Measurements from ENCODE around the gene DOCK10. TPM values are rescaled to one million over a fixed set of nuclear protein-coding genes. Genes with fewer than 3 reads are reported as not detected.

Gene DOCK10
- total RNA-seq (19.4 and 23.0 TPM in 2 replicates), polyA plus RNA-seq (5.8 and 6.1 TPM in 2 replicates), polyA minus RNA-seq (17.8 and 30.8 TPM in 2 replicates), Bru-seq, nascent RNA (percentile 70 among the genes with signal in this experiment), BruChase-seq, experiment 1, labeled RNA remaining after a 6-hour chase (percentile 60 among the genes with signal in this experiment), BruChase-seq, experiment 2, labeled RNA remaining after a 2-hour chase (percentile 60 among the genes with signal in this experiment)
- 12.7 and 14.3 TPM in 2 replicates for polyA plus RNA-seq (2011; cell fraction: cytosol; rRNA removed)
- 25.6 and 36.2 TPM in 2 replicates for polyA plus RNA-seq (2011; cell fraction: nucleus; rRNA removed)
- polyA plus RNA-seq (2012) = 13.3 and 26.3 TPM in 2 replicates
- not detected for polyA minus RNA-seq (2011; cell fraction: cytosol; rRNA and poly(A)+ RNA removed)
- polyA minus RNA-seq (2011; cell fraction: nucleus; rRNA and poly(A)+ RNA removed) = 41.4 and 78.5 TPM in 2 replicates
- long read RNA-seq, full-length matches to known transcripts = 6 of 11 reads
- long read RNA-seq, partial matches to known transcripts = 2 of 11 reads
- long read RNA-seq, other reads (novel, unspliced or antisense) = 3 of 11 reads

DNA sequence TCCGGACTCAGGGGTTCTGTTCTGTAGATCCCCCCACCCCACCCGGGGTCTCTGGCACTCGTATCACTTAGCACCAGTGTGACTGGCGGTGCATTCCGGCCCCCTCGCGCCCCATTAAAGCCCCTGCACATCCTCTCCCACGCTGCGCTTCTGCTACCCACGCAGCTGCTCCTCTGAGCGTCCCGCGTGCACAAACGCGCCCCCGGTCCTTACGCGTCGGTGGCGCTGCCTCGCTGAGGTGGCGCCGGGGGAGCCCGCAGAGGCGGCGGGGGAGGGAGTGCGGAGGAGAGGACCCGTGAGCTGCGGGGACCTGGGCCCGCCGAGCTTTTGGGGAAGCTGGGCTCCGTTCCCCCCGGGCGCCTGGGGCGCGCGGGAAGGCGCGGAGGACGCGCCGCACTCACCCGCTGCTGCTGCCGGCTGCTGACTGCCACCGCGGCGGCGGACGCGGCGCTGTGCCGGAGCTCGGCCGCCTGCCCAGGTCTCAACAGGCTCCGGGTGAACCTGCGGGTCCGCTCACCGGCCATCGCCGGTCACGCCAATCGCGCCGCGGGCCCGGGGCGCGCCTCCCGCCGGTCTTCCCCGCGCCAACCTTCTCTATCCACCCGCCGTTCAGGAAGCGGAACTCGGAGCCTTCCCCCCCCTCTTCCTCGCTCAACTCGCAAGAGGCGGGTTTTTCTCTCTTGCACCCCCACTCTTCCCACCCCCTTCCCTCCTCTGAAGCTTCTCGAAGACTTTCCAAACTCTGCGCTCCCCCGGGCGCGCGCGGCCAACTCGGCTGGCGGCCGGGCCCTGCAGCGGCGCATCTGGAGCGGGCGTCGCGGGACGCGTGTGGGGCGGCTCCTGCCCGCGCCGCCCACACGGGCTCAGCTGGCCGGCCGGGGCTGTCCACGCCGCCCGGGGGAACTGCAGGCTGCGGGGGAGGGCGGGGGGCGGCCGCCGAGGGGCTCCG is at the start of gene DOCK10:
DOCK10 (minus strand) TSS at position 618 of the 949 bp plus-strand sequence; CDS start at position 524, 94 bp downstream.
- H3K9me1 ChIP-seq (replicated peaks; ENCODE audit: control insufficient read depth, extremely low read depth, insufficient read depth, low read length) = no peaks in the 10 kb centered on the region
- intact Hi-C loops (cut with micrococcal nuclease) = no loop called here
- ChIA-PET CTCF (interaction anchor here (0.8 to 1.2 kb wide), 2 partner anchors 14 to 270 kb away, joined by 3 read pairs; no protein-coding TSS in a partner anchor), POLR2A (no interaction called here)
- H2AFZ ChIP-seq (ENCODE audit: low read depth, low read length) = peak within 1 kb of the TSS; percentile 77
- TF ChIP-seq, protein P1, sequence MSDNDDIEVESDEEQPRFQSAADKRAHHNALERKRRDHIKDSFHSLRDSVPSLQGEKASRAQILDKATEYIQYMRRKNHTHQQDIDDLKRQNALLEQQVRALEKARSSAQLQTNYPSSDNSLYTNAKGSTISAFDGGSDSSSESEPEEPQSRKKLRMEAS (IDR thresholded peaks at IDR 0.05; ENCODE audit: insufficient read depth, insufficient read length) = no peak
- TF ChIP-seq, protein P2, sequence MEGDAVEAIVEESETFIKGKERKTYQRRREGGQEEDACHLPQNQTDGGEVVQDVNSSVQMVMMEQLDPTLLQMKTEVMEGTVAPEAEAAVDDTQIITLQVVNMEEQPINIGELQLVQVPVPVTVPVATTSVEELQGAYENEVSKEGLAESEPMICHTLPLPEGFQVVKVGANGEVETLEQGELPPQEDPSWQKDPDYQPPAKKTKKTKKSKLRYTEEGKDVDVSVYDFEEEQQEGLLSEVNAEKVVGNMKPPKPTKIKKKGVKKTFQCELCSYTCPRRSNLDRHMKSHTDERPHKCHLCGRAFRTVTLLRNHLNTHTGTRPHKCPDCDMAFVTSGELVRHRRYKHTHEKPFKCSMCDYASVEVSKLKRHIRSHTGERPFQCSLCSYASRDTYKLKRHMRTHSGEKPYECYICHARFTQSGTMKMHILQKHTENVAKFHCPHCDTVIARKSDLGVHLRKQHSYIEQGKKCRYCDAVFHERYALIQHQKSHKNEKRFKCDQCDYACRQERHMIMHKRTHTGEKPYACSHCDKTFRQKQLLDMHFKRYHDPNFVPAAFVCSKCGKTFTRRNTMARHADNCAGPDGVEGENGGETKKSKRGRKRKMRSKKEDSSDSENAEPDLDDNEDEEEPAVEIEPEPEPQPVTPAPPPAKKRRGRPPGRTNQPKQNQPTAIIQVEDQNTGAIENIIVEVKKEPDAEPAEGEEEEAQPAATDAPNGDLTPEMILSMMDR (IDR thresholded peaks at IDR 0.05; ENCODE audit: extremely low read depth in 1 of 2, insufficient read depth in 1 of 2, low read depth in 1 of 2, low read length in 2 of 2) = no peak
- TF ChIP-seq JUN (IDR thresholded peaks at IDR 0.05; ENCODE audit: borderline replicate concordance, insufficient read depth, insufficient read length, low read depth) = no peak
- no peak for TF ChIP-seq POLR2A (IDR thresholded peaks at IDR 0.05; ENCODE audit: low read depth, low read length)
- TF ChIP-seq GATA2 (IDR thresholded peaks at IDR 0.05; ENCODE audit: insufficient read depth, insufficient read length, low read depth, low read length) = no peak
- no peak for TF ChIP-seq EZH2 (IDR thresholded peaks at IDR 0.05; ENCODE audit: borderline replicate concordance, low read depth, low read length, severe bottlenecking)
- no peak for TF ChIP-seq MYC (IDR thresholded peaks at IDR 0.05; ENCODE audit: low read depth, low read length)
- TF ChIP-seq FOS (IDR thresholded peaks at IDR 0.05; ENCODE audit: borderline replicate concordance, insufficient read depth, low read length) = no peak
- no peak for TF ChIP-seq POLR2AphosphoS5 (IDR thresholded peaks at IDR 0.05; ENCODE audit: insufficient read depth, low read depth, low read length)
- peak within 1 kb of the TSS; percentile 81 for H3K4me2 ChIP-seq (ENCODE audit: insufficient read depth, low read length)
- no peaks in the 10 kb centered on the region for H3K9me3 ChIP-seq (replicated peaks; ENCODE audit: control insufficient read depth, insufficient read depth, low read length)
- no peaks in the 10 kb centered on the region for H4K20me1 ChIP-seq (replicated peaks; ENCODE audit: control insufficient read depth, extremely low read depth, insufficient read depth, low read length)
- H3K27ac ChIP-seq (ENCODE audit: insufficient read depth, low read depth, low read length) = no peak within 1 kb of the TSS
- H3K27me3 ChIP-seq (ENCODE audit: control insufficient read depth in 2 of 2, insufficient read depth in 2 of 2, low read length in 2 of 2) = peaks cover 26 to 40% of the 10 kb centered on the region in 2 experiments
- BruUV-seq (replicated peaks) = no TSS peak
- FAIRE-seq = no peak
- dilution Hi-C loops (cut with MboI; ENCODE audit: extremely low pct_ligation_motif_present, low sequenced_read_pairs) = no loop called here
- peaks cover 6% of the 10 kb centered on the region for H3K4me1 ChIP-seq (ENCODE audit: control insufficient read depth, extremely low read depth, insufficient read depth, low read length)
- H3K36me3 ChIP-seq (ENCODE audit: control insufficient read depth in 2 of 2, extremely low read depth in 1 of 2, insufficient read depth in 2 of 2, low read length in 2 of 2) = no peaks in the 10 kb centered on the region
- DNase-seq (ENCODE audit: low read depth, low spot score) = peak; percentile 17
- H3K4me3 ChIP-seq (replicated peaks in 1 of 3; ENCODE audit: insufficient read depth in 1 of 3, low read depth in 1 of 3, low read length in 3 of 3) = peak within 1 kb of the TSS; percentile 11 to 50 (median 31)
- H3K79me2 ChIP-seq (ENCODE audit: control insufficient read depth, insufficient read depth, low read length) = no peaks in the 10 kb centered on the region
- H3K9ac ChIP-seq (replicated peaks; ENCODE audit: extremely low read depth, insufficient read depth, low read length) = peak within 1 kb of the TSS; percentile 52
